WTC11 (cell line): ENCODE results near the gene DONSON. TPM values are rescaled to one million over a fixed set of nuclear protein-coding genes. Genes with fewer than 3 reads are reported as not detected.

Source experiments
- CBFB ChIP-seq: sonication (generic); formaldehyde crosslinking; IDR thresholded peaks from 2 replicates; pipeline ENCODE4 v1.8.1; 2022; ENCODE audit warnings: mild to moderate bottlenecking, low read depth, missing genetic modification reagents
- CDX4 ChIP-seq: fragments of 250-450 bp; sonication (Bioruptor Pico); IDR thresholded peaks from 2 replicates; pipeline ENCODE4 v1.9.0; 2021; ENCODE audit warnings: moderate library complexity, mild to moderate bottlenecking, inconsistent platforms, borderline replicate concordance
- E2F4 ChIP-seq: sonication (generic); formaldehyde crosslinking; IDR thresholded peaks from 2 replicates; pipeline ENCODE4 v1.8.1; 2022; ENCODE audit warnings: low read depth, mild to moderate bottlenecking, moderate library complexity, missing genetic modification reagents, borderline replicate concordance
- ETV6 ChIP-seq: sonication (generic); formaldehyde crosslinking; IDR thresholded peaks from 2 replicates; pipeline ENCODE4 v1.8.1; 2022; ENCODE audit warnings: mild to moderate bottlenecking, missing genetic modification reagents
- FOXJ3 ChIP-seq: sonication (generic); formaldehyde crosslinking; IDR thresholded peaks from 2 replicates; pipeline ENCODE4 v1.9.0; 2021; ENCODE audit warnings: missing genetic modification reagents, mild to moderate bottlenecking, borderline replicate concordance
- FOXP4 ChIP-seq: sonication (generic); formaldehyde crosslinking; IDR thresholded peaks from 2 replicates; pipeline ENCODE4 v1.8.0; 2022; ENCODE audit warnings: mild to moderate bottlenecking, missing genetic modification reagents
- GABPB1 ChIP-seq: sonication (generic); formaldehyde crosslinking; IDR thresholded peaks from 2 replicates; pipeline ENCODE4 v1.8.1; 2023; ENCODE audit warnings: mild to moderate bottlenecking, missing genetic modification reagents
- GRHL2 ChIP-seq: fragments of 250-450 bp; sonication (Bioruptor Pico); IDR thresholded peaks from 2 replicates; pipeline ENCODE4 v1.8.0; 2022; ENCODE audit warnings: mild to moderate bottlenecking, moderate library complexity; ENCODE audit not compliant: insufficient replicate concordance, severe bottlenecking
- HMGA2 ChIP-seq: fragments of 250-450 bp; sonication (Bioruptor Pico); IDR thresholded peaks from 2 replicates; pipeline ENCODE4 v1.4.0; 2021; ENCODE audit warnings: mild to moderate bottlenecking, moderate library complexity
- PREB ChIP-seq: sonication (generic); formaldehyde crosslinking; IDR thresholded peaks from 2 replicates; pipeline ENCODE4 v1.8.1; 2022; ENCODE audit warnings: mild to moderate bottlenecking, missing genetic modification reagents, moderate library complexity, borderline replicate concordance
- PRRX2 ChIP-seq: fragments of 250-450 bp; sonication (Bioruptor Pico); IDR thresholded peaks from 2 replicates; pipeline ENCODE4 v1.8.0; 2021; ENCODE audit warnings: mild to moderate bottlenecking
- TEAD4 ChIP-seq: sonication (generic); formaldehyde crosslinking; IDR thresholded peaks from 2 replicates; pipeline ENCODE4 v1.8.0; 2022; ENCODE audit warnings: mild to moderate bottlenecking, missing genetic modification reagents
- ZNF263 ChIP-seq: sonication (generic); formaldehyde crosslinking; IDR thresholded peaks from 2 replicates; pipeline ENCODE4 v1.8.1; 2022; ENCODE audit warnings: low read depth, mild to moderate bottlenecking, moderate library complexity, missing genetic modification reagents
- ZNF423 ChIP-seq: fragments of 250-450 bp; sonication (Bioruptor Pico); IDR thresholded peaks from 2 replicates; pipeline ENCODE4 v2.1.2; 2022; ENCODE audit warnings: mild to moderate bottlenecking, moderate library complexity
- total RNA-seq: library from RNA; stranded (reverse); gene quantifications from 3 replicates; pipeline ENCODE4 v1.2.3, GENCODE V29; 2021
- TF ChIP-seq, protein P1 (sequence below): fragments of 250-450 bp; sonication (Bioruptor Pico); IDR thresholded peaks from 2 replicates; pipeline ENCODE4 v1.9.0; 2021; ENCODE audit warnings: mild to moderate bottlenecking
- TF ChIP-seq, protein P2 (sequence below): sonication (generic); formaldehyde crosslinking; IDR thresholded peaks from 2 replicates; pipeline ENCODE4 v1.8.1; 2022; ENCODE audit warnings: mild to moderate bottlenecking, moderate library complexity, missing genetic modification reagents
- TF ChIP-seq, protein P3 (sequence below): fragments of 250-450 bp; sonication (Bioruptor Pico); IDR thresholded peaks from 2 replicates; pipeline ENCODE4 v1.8.0; 2021; ENCODE audit warnings: mild to moderate bottlenecking
- TF ChIP-seq, protein P4 (sequence below): fragments of 200-600 bp; IDR thresholded peaks from 2 replicates; pipeline ENCODE4 v1.8.0; 2022; ENCODE audit warnings: antibody characterized with exemption
- TF ChIP-seq, protein P5 (sequence below): fragments of 250-450 bp; sonication (Bioruptor Pico); IDR thresholded peaks from 2 replicates; pipeline ENCODE4 v1.9.0; 2021; ENCODE audit warnings: mild to moderate bottlenecking
- TF ChIP-seq, protein P6 (sequence below): sonication (generic); formaldehyde crosslinking; IDR thresholded peaks from 2 replicates; pipeline ENCODE4 v1.8.1; 2023; ENCODE audit warnings: mild to moderate bottlenecking, missing genetic modification reagents
- TF ChIP-seq, protein P7 (sequence below): sonication (generic); formaldehyde crosslinking; IDR thresholded peaks from 2 replicates; pipeline ENCODE4 v1.8.0; 2022; ENCODE audit warnings: mild to moderate bottlenecking, missing genetic modification reagents

The DONSON gene
- total RNA-seq, 1 experiment from 2014 or later = 32.2 TPM

DNA sequence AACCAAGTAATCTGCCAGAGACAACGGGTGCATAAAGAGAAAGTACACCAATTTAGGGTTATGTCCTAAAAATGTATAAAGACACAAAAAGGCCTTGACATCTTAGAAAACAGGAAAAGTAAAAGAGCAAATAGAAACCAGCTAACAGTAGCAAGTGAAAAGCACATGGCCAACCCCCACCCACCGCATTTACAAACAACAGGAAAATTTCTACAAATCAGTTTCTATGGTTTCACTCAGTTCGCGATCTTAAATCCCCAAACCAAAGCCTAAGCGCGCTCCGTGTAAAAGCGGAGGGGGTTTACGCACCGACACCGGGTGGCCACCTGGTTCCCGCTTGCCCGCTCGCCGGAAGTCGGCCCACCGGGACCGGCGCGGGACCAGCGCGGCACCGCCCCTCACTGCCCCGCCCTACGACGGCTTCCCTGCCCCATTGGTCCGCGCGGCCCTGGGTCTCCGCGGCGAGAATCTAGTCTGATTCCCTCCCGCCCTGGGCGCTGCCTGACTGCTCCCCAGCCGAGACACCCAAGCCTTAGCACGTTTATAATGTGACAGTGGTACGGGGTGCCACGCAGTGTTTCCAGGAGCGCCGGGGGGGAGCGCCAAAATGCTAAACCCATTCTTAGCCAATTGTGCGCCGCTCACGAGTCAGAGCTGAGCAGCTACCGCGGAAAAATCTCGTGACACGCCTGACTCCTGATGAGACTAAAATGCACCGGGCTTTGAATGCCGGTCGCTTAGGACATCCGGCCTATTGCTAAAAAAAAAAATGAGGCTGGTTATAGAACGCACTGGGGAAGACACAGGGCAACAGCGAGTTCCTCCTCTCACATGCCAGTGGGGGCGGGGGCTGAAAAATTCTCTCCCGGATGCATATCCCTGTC, 46.5 kb downstream of the DONSON start, which contains the start of gene GART (continued):
- TF ChIP-seq GABPB1 (CRISPR knock-in tag) = peak; percentile 64; the same call in 1 of the 2 replicates
- no peak for TF ChIP-seq FOXP4 (CRISPR knock-in tag)
- TF ChIP-seq, protein P1, sequence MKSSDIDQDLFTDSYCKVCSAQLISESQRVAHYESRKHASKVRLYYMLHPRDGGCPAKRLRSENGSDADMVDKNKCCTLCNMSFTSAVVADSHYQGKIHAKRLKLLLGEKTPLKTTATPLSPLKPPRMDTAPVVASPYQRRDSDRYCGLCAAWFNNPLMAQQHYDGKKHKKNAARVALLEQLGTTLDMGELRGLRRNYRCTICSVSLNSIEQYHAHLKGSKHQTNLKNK = no peak
- TF ChIP-seq, protein P2, sequence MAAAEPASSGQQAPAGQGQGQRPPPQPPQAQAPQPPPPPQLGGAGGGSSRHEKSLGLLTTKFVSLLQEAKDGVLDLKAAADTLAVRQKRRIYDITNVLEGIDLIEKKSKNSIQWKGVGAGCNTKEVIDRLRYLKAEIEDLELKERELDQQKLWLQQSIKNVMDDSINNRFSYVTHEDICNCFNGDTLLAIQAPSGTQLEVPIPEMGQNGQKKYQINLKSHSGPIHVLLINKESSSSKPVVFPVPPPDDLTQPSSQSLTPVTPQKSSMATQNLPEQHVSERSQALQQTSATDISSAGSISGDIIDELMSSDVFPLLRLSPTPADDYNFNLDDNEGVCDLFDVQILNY (CRISPR knock-in tag) = peak; percentile 89
- TF ChIP-seq, protein P3, sequence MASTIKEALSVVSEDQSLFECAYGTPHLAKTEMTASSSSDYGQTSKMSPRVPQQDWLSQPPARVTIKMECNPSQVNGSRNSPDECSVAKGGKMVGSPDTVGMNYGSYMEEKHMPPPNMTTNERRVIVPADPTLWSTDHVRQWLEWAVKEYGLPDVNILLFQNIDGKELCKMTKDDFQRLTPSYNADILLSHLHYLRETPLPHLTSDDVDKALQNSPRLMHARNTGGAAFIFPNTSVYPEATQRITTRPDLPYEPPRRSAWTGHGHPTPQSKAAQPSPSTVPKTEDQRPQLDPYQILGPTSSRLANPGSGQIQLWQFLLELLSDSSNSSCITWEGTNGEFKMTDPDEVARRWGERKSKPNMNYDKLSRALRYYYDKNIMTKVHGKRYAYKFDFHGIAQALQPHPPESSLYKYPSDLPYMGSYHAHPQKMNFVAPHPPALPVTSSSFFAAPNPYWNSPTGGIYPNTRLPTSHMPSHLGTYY (CRISPR knock-in tag) = no peak
- no peak for TF ChIP-seq E2F4 (CRISPR knock-in tag)
- TF ChIP-seq HMGA2 = 0 out of 2 replicates have a peak, but pooled peaks have one; percentile 3
- no peak for TF ChIP-seq CBFB (CRISPR knock-in tag)
- no peak for TF ChIP-seq TEAD4 (CRISPR knock-in tag)
- no peak for TF ChIP-seq ZNF423 (CRISPR knock-in tag)
- TF ChIP-seq, protein P4, sequence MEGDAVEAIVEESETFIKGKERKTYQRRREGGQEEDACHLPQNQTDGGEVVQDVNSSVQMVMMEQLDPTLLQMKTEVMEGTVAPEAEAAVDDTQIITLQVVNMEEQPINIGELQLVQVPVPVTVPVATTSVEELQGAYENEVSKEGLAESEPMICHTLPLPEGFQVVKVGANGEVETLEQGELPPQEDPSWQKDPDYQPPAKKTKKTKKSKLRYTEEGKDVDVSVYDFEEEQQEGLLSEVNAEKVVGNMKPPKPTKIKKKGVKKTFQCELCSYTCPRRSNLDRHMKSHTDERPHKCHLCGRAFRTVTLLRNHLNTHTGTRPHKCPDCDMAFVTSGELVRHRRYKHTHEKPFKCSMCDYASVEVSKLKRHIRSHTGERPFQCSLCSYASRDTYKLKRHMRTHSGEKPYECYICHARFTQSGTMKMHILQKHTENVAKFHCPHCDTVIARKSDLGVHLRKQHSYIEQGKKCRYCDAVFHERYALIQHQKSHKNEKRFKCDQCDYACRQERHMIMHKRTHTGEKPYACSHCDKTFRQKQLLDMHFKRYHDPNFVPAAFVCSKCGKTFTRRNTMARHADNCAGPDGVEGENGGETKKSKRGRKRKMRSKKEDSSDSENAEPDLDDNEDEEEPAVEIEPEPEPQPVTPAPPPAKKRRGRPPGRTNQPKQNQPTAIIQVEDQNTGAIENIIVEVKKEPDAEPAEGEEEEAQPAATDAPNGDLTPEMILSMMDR = no peak
- TF ChIP-seq, protein P5, sequence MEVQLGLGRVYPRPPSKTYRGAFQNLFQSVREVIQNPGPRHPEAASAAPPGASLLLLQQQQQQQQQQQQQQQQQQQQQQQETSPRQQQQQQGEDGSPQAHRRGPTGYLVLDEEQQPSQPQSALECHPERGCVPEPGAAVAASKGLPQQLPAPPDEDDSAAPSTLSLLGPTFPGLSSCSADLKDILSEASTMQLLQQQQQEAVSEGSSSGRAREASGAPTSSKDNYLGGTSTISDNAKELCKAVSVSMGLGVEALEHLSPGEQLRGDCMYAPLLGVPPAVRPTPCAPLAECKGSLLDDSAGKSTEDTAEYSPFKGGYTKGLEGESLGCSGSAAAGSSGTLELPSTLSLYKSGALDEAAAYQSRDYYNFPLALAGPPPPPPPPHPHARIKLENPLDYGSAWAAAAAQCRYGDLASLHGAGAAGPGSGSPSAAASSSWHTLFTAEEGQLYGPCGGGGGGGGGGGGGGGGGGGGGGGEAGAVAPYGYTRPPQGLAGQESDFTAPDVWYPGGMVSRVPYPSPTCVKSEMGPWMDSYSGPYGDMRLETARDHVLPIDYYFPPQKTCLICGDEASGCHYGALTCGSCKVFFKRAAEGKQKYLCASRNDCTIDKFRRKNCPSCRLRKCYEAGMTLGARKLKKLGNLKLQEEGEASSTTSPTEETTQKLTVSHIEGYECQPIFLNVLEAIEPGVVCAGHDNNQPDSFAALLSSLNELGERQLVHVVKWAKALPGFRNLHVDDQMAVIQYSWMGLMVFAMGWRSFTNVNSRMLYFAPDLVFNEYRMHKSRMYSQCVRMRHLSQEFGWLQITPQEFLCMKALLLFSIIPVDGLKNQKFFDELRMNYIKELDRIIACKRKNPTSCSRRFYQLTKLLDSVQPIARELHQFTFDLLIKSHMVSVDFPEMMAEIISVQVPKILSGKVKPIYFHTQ (CRISPR knock-in tag) = peak; percentile 64; the same call in 1 of the 2 replicates
- no peak for TF ChIP-seq CDX4
- TF ChIP-seq, protein P6, sequence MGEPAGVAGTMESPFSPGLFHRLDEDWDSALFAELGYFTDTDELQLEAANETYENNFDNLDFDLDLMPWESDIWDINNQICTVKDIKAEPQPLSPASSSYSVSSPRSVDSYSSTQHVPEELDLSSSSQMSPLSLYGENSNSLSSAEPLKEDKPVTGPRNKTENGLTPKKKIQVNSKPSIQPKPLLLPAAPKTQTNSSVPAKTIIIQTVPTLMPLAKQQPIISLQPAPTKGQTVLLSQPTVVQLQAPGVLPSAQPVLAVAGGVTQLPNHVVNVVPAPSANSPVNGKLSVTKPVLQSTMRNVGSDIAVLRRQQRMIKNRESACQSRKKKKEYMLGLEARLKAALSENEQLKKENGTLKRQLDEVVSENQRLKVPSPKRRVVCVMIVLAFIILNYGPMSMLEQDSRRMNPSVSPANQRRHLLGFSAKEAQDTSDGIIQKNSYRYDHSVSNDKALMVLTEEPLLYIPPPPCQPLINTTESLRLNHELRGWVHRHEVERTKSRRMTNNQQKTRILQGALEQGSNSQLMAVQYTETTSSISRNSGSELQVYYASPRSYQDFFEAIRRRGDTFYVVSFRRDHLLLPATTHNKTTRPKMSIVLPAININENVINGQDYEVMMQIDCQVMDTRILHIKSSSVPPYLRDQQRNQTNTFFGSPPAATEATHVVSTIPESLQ (CRISPR knock-in tag) = no peak
- TF ChIP-seq ZNF263 (CRISPR knock-in tag) = no peak
- TF ChIP-seq PREB (CRISPR knock-in tag) = no peak
- TF ChIP-seq GRHL2 (CRISPR knock-in tag) = no peak
- no peak for TF ChIP-seq ETV6 (CRISPR knock-in tag)
- no peak for TF ChIP-seq FOXJ3 (CRISPR knock-in tag)
- TF ChIP-seq PRRX2 = no peak
- TF ChIP-seq, protein P7, sequence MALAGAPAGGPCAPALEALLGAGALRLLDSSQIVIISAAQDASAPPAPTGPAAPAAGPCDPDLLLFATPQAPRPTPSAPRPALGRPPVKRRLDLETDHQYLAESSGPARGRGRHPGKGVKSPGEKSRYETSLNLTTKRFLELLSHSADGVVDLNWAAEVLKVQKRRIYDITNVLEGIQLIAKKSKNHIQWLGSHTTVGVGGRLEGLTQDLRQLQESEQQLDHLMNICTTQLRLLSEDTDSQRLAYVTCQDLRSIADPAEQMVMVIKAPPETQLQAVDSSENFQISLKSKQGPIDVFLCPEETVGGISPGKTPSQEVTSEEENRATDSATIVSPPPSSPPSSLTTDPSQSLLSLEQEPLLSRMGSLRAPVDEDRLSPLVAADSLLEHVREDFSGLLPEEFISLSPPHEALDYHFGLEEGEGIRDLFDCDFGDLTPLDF (CRISPR knock-in tag) = 0 out of 2 replicates have a peak, but pooled peaks have one; percentile 33
